GM12875 (cell line): ENCODE measurements around the gene LMOD2.
"Not testable (repeated sequence)": the region's sequence is repeated elsewhere in the genome, so short reads cannot be mapped to it uniquely, and the experiment has no call there.

Experiments
- H3K4me3 ChIP-seq: one replicate; pipeline ENCODE4 v1.5.1; 2011; ENCODE audit warnings: low read depth, low read length, control low read depth
- CTCF ChIP-seq: IDR thresholded peaks from 2 replicates; pipeline ENCODE4 v1.5.1; 2011; ENCODE audit warnings: low read depth, mild to moderate bottlenecking, control low read depth, inconsistent platforms, low read length, moderate library complexity, borderline replicate concordance; ENCODE audit not compliant: insufficient read depth

The LMOD2 gene

DNA sequence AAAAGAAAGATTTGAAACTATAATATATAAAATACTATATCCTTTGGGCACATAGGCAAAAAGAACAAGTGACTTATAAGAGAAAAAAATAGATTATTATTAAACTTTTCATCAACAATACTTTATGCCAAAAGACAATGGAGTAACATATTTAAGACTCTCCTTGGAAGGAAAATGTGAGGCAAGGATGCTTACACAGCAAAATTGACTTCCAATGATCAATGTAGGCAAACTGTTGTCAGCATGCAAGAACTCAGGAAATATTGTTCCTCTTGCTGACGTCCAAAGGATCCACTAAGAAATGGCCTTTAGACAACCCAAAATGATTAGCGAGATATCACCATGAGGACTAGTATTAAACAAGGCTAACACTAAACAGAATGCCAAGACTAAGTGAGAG is 22.9 kb upstream of the LMOD2 start:
- TF ChIP-seq CTCF: no peak
- H3K4me3 ChIP-seq: no peak overlapping the region

GRCh38 chr7:123633553-123633952 is 22.1 kb upstream of the LMOD2 start:
- H3K4me3 ChIP-seq: no peak overlapping the region
- no peak for TF ChIP-seq CTCF

GRCh38 chr7:123634011-123634573 is 21.6 kb upstream of the LMOD2 start:
- not testable (repeated sequence) for H3K4me3 ChIP-seq

GRCh38 chr7:123635551-123636359 is 19.9 kb upstream of the LMOD2 start:
- H3K4me3 ChIP-seq: no peak overlapping the region
- peak; percentile 23; the same call in 1 of the 2 replicates for TF ChIP-seq CTCF

DNA sequence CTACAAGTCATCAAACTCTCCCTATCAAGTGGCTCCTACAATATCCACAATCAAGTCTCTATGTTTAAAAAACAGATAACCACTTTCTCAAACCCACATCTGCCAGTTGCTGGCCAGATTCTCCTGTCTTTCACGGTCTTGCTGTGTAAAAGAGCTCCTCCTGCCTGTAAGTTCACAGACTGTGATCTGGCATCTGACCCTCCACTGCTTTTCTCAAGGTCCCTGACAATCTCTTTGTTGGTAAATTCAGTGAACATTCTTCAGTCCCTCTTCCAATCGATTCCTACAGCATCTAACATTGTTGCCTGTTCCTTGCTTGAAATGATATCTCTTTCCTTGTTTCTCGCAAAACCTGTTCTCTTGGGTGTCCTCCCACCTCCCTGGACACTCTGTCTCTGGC is 18.5 kb upstream of the LMOD2 start:
- no peak overlapping the region for H3K4me3 ChIP-seq
- no peak for TF ChIP-seq CTCF

- H3K4me3 ChIP-seq: no peak overlapping the region
- no peak for TF ChIP-seq CTCF
These were observed 17.8 kb upstream of the LMOD2 start for GRCh38 chr7:123637878-123638277.

GRCh38 chr7:123639631-123640030 is 16.0 kb upstream of the LMOD2 start:
- no peak for TF ChIP-seq CTCF

GRCh38 chr7:123640583-123640982 is 15.1 kb upstream of the LMOD2 start:
- H3K4me3 ChIP-seq: no peak overlapping the region
- no peak for TF ChIP-seq CTCF

More at GRCh38 chr7:123639631-123640030, 16.0 kb upstream of the LMOD2 start:
- no peak overlapping the region for H3K4me3 ChIP-seq
